IMR-90 (cell line): ENCODE measurements around the gene ARF1. TPM values are rescaled to one million over a fixed set of nuclear protein-coding genes. Genes with fewer than 3 reads are reported as not detected.

ENCODE experiments used
- ATAC-seq: fragments of 200-7000 bp; cut with Tn5 transposase; 2 replicates; pipeline ENCODE4 v1.9.1; 2020; ENCODE audit warnings: low read depth, mild to moderate bottlenecking, moderate library complexity
- BruUV-seq: library from RNA; stranded (reverse); fragments of 400-500 nt; replicated peaks from 2 replicates; lab custom pipeline; 2021; lab: Mats Ljungman, UMichigan
- CTCF ChIA-PET: fragments of 300-600 bp; formaldehyde crosslinking; extraction: SDS; loops from one replicate; lab custom pipeline; 2021; ENCODE audit warnings: antibody characterized with exemption; lab: Yijun Ruan, JAX
- POLR2A ChIA-PET: fragments of 300-600 bp; sonication (Branson Sonifier 250); formaldehyde crosslinking; loops from one replicate; lab custom pipeline; 2022; ENCODE audit warnings: antibody characterized with exemption; ENCODE audit not compliant: unreplicated experiment; lab: Charles Lee
- DNase-seq: peaks from one replicate; pipeline ENCODE4 v3.0.0; 2013
- H2AFZ ChIP-seq: replicated peaks from 2 replicates; pipeline ENCODE3; 2013; ENCODE audit warnings: low read length, mild to moderate bottlenecking; ENCODE audit not compliant: poor library complexity
- H2AK5ac ChIP-seq: 2 replicates; pipeline ENCODE4 v1.6.1; 2013; ENCODE audit warnings: low read depth, low read length, inconsistent platforms
- H2AK9ac ChIP-seq: replicated peaks from 2 replicates; pipeline ENCODE3; 2013; ENCODE audit warnings: mild to moderate bottlenecking, low read depth, low read length, moderate library complexity; ENCODE audit not compliant: poor library complexity
- H2BK120ac ChIP-seq: 2 replicates; pipeline ENCODE4 v1.6.1; 2013; ENCODE audit warnings: low read depth, low read length, inconsistent platforms
- H2BK15ac ChIP-seq: 3 replicates; pipeline ENCODE4 v1.6.1; 2013; ENCODE audit warnings: low read depth, low read length, inconsistent platforms
- H2BK20ac ChIP-seq: 2 replicates; pipeline ENCODE4 v1.6.1; 2013; ENCODE audit warnings: low read depth, mild to moderate bottlenecking, inconsistent platforms, low read length, moderate library complexity
- H2BK5ac ChIP-seq: 2 replicates; pipeline ENCODE4 v1.6.1; 2013; ENCODE audit warnings: mild to moderate bottlenecking, low read depth, low read length, inconsistent platforms; ENCODE audit not compliant: poor library complexity, severe bottlenecking
- H3K14ac ChIP-seq: replicated peaks from 2 replicates; pipeline ENCODE4 v1.6.1; 2013; ENCODE audit warnings: low read depth, low read length, inconsistent platforms
- H3K18ac ChIP-seq: 2 replicates; pipeline ENCODE4 v1.6.1; 2013; ENCODE audit warnings: low read depth, low read length, control low read depth
- H3K23ac ChIP-seq: 2 replicates; pipeline ENCODE4 v1.6.1; 2013; ENCODE audit warnings: low read depth, low read length, inconsistent platforms
- H3K27ac ChIP-seq: 2 replicates; pipeline ENCODE4 v1.5.1; 2013; ENCODE audit warnings: mild to moderate bottlenecking, control low read depth, low read length; ENCODE audit not compliant: insufficient read depth
- H3K27me3 ChIP-seq: 2 replicates; pipeline ENCODE4 v1.6.1; 2013; ENCODE audit warnings: low read length; ENCODE audit not compliant: control insufficient read depth, insufficient read depth
- H3K36me3 ChIP-seq: 2 replicates; pipeline ENCODE4 v1.6.1; 2013; ENCODE audit warnings: low read length, mixed read lengths; ENCODE audit not compliant: control insufficient read depth, insufficient read depth
- H3K4ac ChIP-seq: 2 replicates; pipeline ENCODE4 v1.6.1; 2013; ENCODE audit warnings: low read depth, low read length, inconsistent platforms
- H3K4me1 ChIP-seq: 2 replicates; pipeline ENCODE4 v1.6.1; 2013; ENCODE audit warnings: low read length, mixed read lengths; ENCODE audit not compliant: control insufficient read depth, insufficient read depth
- H3K4me2 ChIP-seq: 2 replicates; pipeline ENCODE4 v1.6.1; 2013; ENCODE audit warnings: low read depth, mild to moderate bottlenecking, control low read depth, low read length, moderate library complexity
- H3K4me3 ChIP-seq: 2 replicates; pipeline ENCODE4 v1.5.1; 2013; ENCODE audit warnings: low read depth, mild to moderate bottlenecking, control low read depth, low read length, moderate library complexity; ENCODE audit not compliant: insufficient read depth
- H3K56ac ChIP-seq: 2 replicates; pipeline ENCODE4 v1.6.1; 2013; ENCODE audit warnings: low read length, inconsistent platforms; ENCODE audit not compliant: insufficient read depth; ENCODE audit errors: extremely low read depth
- H3K79me1 ChIP-seq, 2 experiments: 2 replicates each; pipeline ENCODE4 v1.6.1; 2013; ENCODE audit warnings: low read length in 2 of 2, inconsistent platforms in 1 of 2, low read depth in 1 of 2
- H3K9ac ChIP-seq: 2 replicates; pipeline ENCODE4 v1.6.1; 2013; ENCODE audit warnings: low read depth, low read length, control low read depth
- H3K9me1 ChIP-seq: 2 replicates; pipeline ENCODE4 v1.6.1; 2013; ENCODE audit warnings: low read length, inconsistent platforms; ENCODE audit not compliant: insufficient read depth
- H3K9me3 ChIP-seq: 2 replicates; pipeline ENCODE4 v1.6.1; 2013; ENCODE audit warnings: low read length; ENCODE audit not compliant: control insufficient read depth, insufficient read depth
- H4K20me1 ChIP-seq: 2 replicates; pipeline ENCODE4 v1.6.1; 2013; ENCODE audit warnings: low read length, inconsistent platforms; ENCODE audit not compliant: insufficient read depth
- H4K5ac ChIP-seq: 2 replicates; pipeline ENCODE4 v1.6.1; 2013; ENCODE audit warnings: mild to moderate bottlenecking, low read depth, low read length, control low read depth
- H4K8ac ChIP-seq, 2 experiments: 2 replicates each; pipeline ENCODE4 v1.6.1; 2013; ENCODE audit warnings: low read depth in 2 of 2, low read length in 2 of 2, control low read depth in 1 of 2, inconsistent platforms in 1 of 2
- H4K91ac ChIP-seq: 2 replicates; pipeline ENCODE4 v1.6.1; 2013; ENCODE audit warnings: low read depth, low read length, inconsistent platforms; ENCODE audit not compliant: insufficient read depth
- CEBPB ChIP-seq: IDR thresholded peaks from 2 replicates; pipeline ENCODE4 v1.6.1; 2012; ENCODE audit warnings: low read depth, low read length, improper control_type of control experiment
- RAD21 ChIP-seq: IDR thresholded peaks from 2 replicates; pipeline ENCODE4 v1.6.1; 2012; ENCODE audit warnings: low read length, improper control_type of control experiment
- RCOR1 ChIP-seq: IDR thresholded peaks from 2 replicates; pipeline ENCODE4 v1.6.1; 2012; ENCODE audit warnings: mild to moderate bottlenecking, low read length, improper control_type of control experiment; ENCODE audit not compliant: insufficient replicate concordance
- WGBS, 2 experiments: methylation state at CpG; one replicate each; pipeline versions ENCODE4 v1.1.5 to v1.1.7; 2013; ENCODE audit warnings: missing lambda C conversion rate in 2 of 2; ENCODE audit not compliant: insufficient read length in 1 of 2; ENCODE audit errors: extremely low coverage in 2 of 2; 5-methylcytosine and 5-hydroxymethylcytosine counted together
- dilution Hi-C: fragments of 300-500 bp; cut with HindIII; formaldehyde crosslinking; loops from one replicate; pipeline ENCODE4 v1.14.3; 2018; ENCODE audit warnings: low sequenced_read_pairs; ENCODE audit not compliant: unreplicated experiment
- in situ Hi-C: fragments of 300-500 bp; cut with MboI; formaldehyde crosslinking; loops from 3 replicates; pipeline ENCODE4 v1.14.3; 2019; ENCODE audit warnings: low sequenced_read_pairs, inconsistent platforms, mixed read lengths
- intact Hi-C: fragments of 100-400 bp; cut with micrococcal nuclease; formaldehyde crosslinking; loops from 2 replicates; pipeline ENCODE4 v1.10.0; 2022
- polyA plus RNA-seq, 3 experiments: library from polyadenylated mRNA; depleted of rRNA; stranded (reverse); fragments of >200 nt; gene quantifications; 2 replicates each; pipeline ENCODE4 v1.2.3, GENCODE V29; 2012; ENCODE audit warnings: low replicate concordance in 1 of 3
- total RNA-seq: library from RNA; depleted of rRNA; stranded (reverse); fragments of >200 nt; gene quantifications from 2 replicates; pipeline ENCODE4 v1.2.3, GENCODE V29; 2012
- TF ChIP-seq, protein P1 (sequence below): fragments of 150-350 bp; IDR thresholded peaks from 2 replicates; pipeline ENCODE4 v1.6.1; 2016; ENCODE audit warnings: low read depth, mild to moderate bottlenecking, low read length, moderate library complexity, borderline replicate concordance
- TF ChIP-seq, protein P2 (sequence below): fragments of 150-350 bp; IDR thresholded peaks from 2 replicates; pipeline ENCODE4 v1.6.1; 2017; ENCODE audit warnings: mild to moderate bottlenecking, antibody characterized with exemption, low read length, low read depth

The ARF1 gene
- total and polyA plus RNA-seq, 2 of the 4 experiments (the other 2 are of a cell fraction), result 330 to 1,100 TPM

DNA sequence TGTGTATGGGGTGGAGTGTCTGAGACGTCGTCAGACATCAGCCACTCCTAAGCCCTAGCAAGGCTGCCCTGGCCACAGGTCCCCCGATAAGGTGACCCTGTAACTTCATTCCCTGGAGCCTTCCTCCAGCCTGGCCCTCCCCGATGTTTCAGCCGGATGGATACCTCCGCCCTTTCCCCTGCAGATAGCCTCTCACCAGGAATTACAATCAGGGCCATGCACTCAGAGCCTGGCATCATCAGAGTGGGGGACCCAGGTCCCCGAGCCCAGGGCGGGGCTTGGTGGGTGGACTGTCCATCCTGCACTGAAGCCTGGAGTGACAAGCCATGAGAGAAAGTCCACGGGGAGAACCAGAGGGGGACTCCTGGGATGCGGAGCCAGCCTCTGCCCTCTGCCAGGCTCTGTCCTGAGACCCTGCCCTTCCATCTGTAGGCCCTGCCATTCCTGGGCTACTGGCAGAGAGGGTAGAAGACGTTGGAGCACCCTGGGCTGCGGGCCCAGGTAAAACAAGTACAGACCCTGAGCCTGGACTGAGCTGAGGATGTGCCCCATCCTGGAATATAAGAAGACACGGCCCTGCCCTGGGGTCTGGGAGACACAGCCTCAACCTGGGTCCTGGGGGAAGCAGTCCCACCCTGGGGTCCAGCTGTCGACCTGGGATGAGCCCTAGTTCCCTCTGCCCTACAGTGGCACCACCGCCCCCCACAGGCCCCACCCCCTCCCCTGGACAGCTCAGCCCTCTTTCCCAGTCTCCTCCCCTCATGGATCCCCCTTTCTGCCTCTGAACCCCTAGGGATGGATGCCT is 16.8 kb upstream of the ARF1 start:
- no peak overlapping the region for H4K5ac ChIP-seq
- no peaks in the 10 kb centered on the region for H3K36me3 ChIP-seq
- H4K91ac ChIP-seq, result no peak overlapping the region
- H3K27me3 ChIP-seq, result peaks cover 47% of the 10 kb centered on the region
- dilution Hi-C loops, result no loop called here
- no peak for ATAC-seq
- no peak overlapping the region for H3K18ac ChIP-seq
- H3K14ac ChIP-seq, result no peak overlapping the region
- H3K4me1 ChIP-seq, result no peaks in the 10 kb centered on the region
- H3K23ac ChIP-seq, result no peak overlapping the region
- H3K4me3 ChIP-seq, result no peak overlapping the region
- H3K4ac ChIP-seq, result no peak overlapping the region
- no peak overlapping the region for H2BK120ac ChIP-seq
- intact Hi-C loops, result no loop called here
- no peak overlapping the region for H3K9ac ChIP-seq
- no peaks in the 10 kb centered on the region for H3K79me1 ChIP-seq
- no peak overlapping the region for H2BK15ac ChIP-seq
- H2AK5ac ChIP-seq, result no peak overlapping the region
- H3K9me3 ChIP-seq, result no peaks in the 10 kb centered on the region
- no peak overlapping the region for H2AK9ac ChIP-seq
- H3K27ac ChIP-seq, result no peak overlapping the region
- no peak overlapping the region for H2BK5ac ChIP-seq
- no peaks in the 10 kb centered on the region for H4K20me1 ChIP-seq
- no peak overlapping the region for H4K8ac ChIP-seq
- in situ Hi-C loops, result no loop called here
- H2AFZ ChIP-seq, result no peak overlapping the region
- no peak overlapping the region for H3K4me2 ChIP-seq
- no TSS peak for BruUV-seq
- POLR2A ChIA-PET, result interaction anchor here (0.6 kb wide), 2 partner anchors 16 to 178 kb away, joined by 3 read pairs; no protein-coding TSS in a partner anchor
- CTCF ChIA-PET, result interaction anchor here (0.5 kb wide), 1 partner anchor 342 kb away, joined by 3 read pairs; no protein-coding TSS in a partner anchor
- no peak overlapping the region for H2BK20ac ChIP-seq
- TF ChIP-seq, protein P1, sequence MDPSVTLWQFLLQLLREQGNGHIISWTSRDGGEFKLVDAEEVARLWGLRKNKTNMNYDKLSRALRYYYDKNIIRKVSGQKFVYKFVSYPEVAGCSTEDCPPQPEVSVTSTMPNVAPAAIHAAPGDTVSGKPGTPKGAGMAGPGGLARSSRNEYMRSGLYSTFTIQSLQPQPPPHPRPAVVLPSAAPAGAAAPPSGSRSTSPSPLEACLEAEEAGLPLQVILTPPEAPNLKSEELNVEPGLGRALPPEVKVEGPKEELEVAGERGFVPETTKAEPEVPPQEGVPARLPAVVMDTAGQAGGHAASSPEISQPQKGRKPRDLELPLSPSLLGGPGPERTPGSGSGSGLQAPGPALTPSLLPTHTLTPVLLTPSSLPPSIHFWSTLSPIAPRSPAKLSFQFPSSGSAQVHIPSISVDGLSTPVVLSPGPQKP, result no peak
- no peak for TF ChIP-seq RCOR1
- TF ChIP-seq CEBPB, result no peak
- TF ChIP-seq RAD21, result no peak
- TF ChIP-seq, protein P2, sequence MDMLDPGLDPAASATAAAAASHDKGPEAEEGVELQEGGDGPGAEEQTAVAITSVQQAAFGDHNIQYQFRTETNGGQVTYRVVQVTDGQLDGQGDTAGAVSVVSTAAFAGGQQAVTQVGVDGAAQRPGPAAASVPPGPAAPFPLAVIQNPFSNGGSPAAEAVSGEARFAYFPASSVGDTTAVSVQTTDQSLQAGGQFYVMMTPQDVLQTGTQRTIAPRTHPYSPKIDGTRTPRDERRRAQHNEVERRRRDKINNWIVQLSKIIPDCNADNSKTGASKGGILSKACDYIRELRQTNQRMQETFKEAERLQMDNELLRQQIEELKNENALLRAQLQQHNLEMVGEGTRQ, result no peak
- no peak overlapping the region for H3K56ac ChIP-seq
- no peaks in the 10 kb centered on the region for H3K9me1 ChIP-seq
- 75% methylated on average over 5 of the region's 15 CpGs; no CpG with 5 or more reads in 1 of the 2 experiments for WGBS, 2 experiments
- no peak for DNase-seq
